Measurements from ENCODE around the gene TIMP2. TPM values are rescaled to one million over a fixed set of nuclear protein-coding genes. Genes with fewer than 3 reads are reported as not detected.

TIMP2 gene
- total and polyA plus RNA-seq, 2 of the 8 experiments (the other 6 are each of a cell fraction or from before 2014, with no cell fraction given): 18.2 to 43.3 TPM

- Histone ChIP-seq H2BK5ac (ENCODE audit: low read depth, low read length) (no peak overlapping the region), H2BK120ac (replicated peaks; ENCODE audit: low read depth, low read length) (no peak overlapping the region), H3K23ac (ENCODE audit: insufficient read length) (no peak overlapping the region), H4K91ac (replicated peaks; ENCODE audit: insufficient read length, low read length) (no peak overlapping the region), H3K4me1 (replicated peaks in 1 of 4; ENCODE audit: control insufficient read depth in 3 of 4, insufficient read depth in 4 of 4, low read length in 3 of 4) (no peaks in the 10 kb centered on the region; a peak in 1 of 7 replicates), H3K4me2 (ENCODE audit: insufficient read depth in 1 of 2, low read depth in 2 of 2, low read length in 2 of 2) (no peak overlapping the region), H3K79me2 (ENCODE audit: control insufficient read depth in 1 of 2, insufficient read depth in 2 of 2, low read length in 2 of 2) (no peaks in the 10 kb centered on the region), H3K27me3 (replicated peaks in 1 of 4; ENCODE audit: control insufficient read depth in 3 of 4, extremely low read depth in 1 of 4, insufficient read depth in 3 of 4, low read length in 3 of 4) (no peaks in the 10 kb centered on the region), H3K4ac (replicated peaks; ENCODE audit: insufficient read length, low read depth, low read length) (no peak overlapping the region), H3K27ac (ENCODE audit: low read depth, low read length) (no peak overlapping the region), H3K18ac (ENCODE audit: extremely low read depth, low read length) (no peak overlapping the region), H3K4me3 (ENCODE audit: extremely low read depth in 1 of 4, insufficient read depth in 2 of 4, low read depth in 3 of 4, low read length in 4 of 4) (no peak overlapping the region), H2AK5ac (ENCODE audit: low read depth, low read length) (no peak overlapping the region), H4K20me1 (replicated peaks in 1 of 2; ENCODE audit: control insufficient read depth in 1 of 2, insufficient read depth in 2 of 2, low read length in 2 of 2) (no peaks in the 10 kb centered on the region), H3K9ac (replicated peaks in 1 of 4; ENCODE audit: extremely low read depth in 1 of 4, low read depth in 3 of 4, low read length in 3 of 4) (no peak overlapping the region), H4K8ac (ENCODE audit: extremely low read depth, insufficient read depth, low read length) (no peak overlapping the region), H2AFZ (ENCODE audit: low read length) (no peak overlapping the region), H3K14ac (ENCODE audit: insufficient read length) (no peak overlapping the region), H4K5ac (ENCODE audit: insufficient read length, low read depth, low read length) (no peak overlapping the region), H3K23me2 (ENCODE audit: low read depth, low read length) (no peaks in the 10 kb centered on the region), H2BK15ac (ENCODE audit: low read length) (no peak overlapping the region), H3K9me3 (ENCODE audit: insufficient read depth in 2 of 2, low read depth in 1 of 2, low read length in 1 of 2) (no peaks in the 10 kb centered on the region), H3K36me3 (ENCODE audit: control insufficient read depth in 2 of 4, insufficient read depth in 4 of 4, low read length in 3 of 4) (peaks cover 0 to 6% (median 2%) of the 10 kb centered on the region in 4 experiments; a peak in 5 of 8 replicates), H3K79me1 (ENCODE audit: low read depth, low read length) (no peaks in the 10 kb centered on the region), H2BK12ac (ENCODE audit: low read depth, low read length) (no peak overlapping the region), H2BK20ac (ENCODE audit: low read length) (no peak overlapping the region), H3K56ac (replicated peaks; ENCODE audit: insufficient read length, low read depth, low read length) (no peak overlapping the region)
- ChIA-PET POLR2A (ENCODE audit: partially characterized antibody) (interaction anchor here (1.6 kb wide), 1 partner anchor 29 kb away, joined by 3 read pairs; no protein-coding TSS in a partner anchor), CTCF (ENCODE audit: partially characterized antibody) (interaction anchor here (0.7 to 4.9 kb wide), 5 partner anchors 9 to 244 kb away, joined by 3 to 31 read pairs (median 9); no protein-coding TSS in a partner anchor)
- DNase-seq (ENCODE audit: low read depth in 1 of 2, low spot score in 2 of 2) (no peak), FAIRE-seq (no peak)
- 95% methylated on average over 6 of the region's 9 CpGs; no CpG with 5 or more reads in 1 of the 2 experiments for WGBS, 2 experiments (ENCODE audit: extremely low coverage in 1 of 2, insufficient coverage in 1 of 2, insufficient read length in 1 of 2, insufficient replicate concordance in 2 of 2, low coverage in 1 of 2, low lambda C conversion rate in 2 of 2, missing lambda C conversion rate in 1 of 2)
- no peak for TF ChIP-seq TCF12 (IDR thresholded peaks at IDR 0.05; ENCODE audit: low read depth, low read length)
- TF ChIP-seq EP300 (IDR thresholded peaks at IDR 0.05; ENCODE audit: borderline replicate concordance in 1 of 2, low read depth in 2 of 2, low read length in 2 of 2): no peak
- TF ChIP-seq EGR1 (IDR thresholded peaks at IDR 0.05; ENCODE audit: borderline replicate concordance, low read depth, low read length): no peak
- TF ChIP-seq RFX5 (IDR thresholded peaks at IDR 0.05; ENCODE audit: borderline replicate concordance, low read depth, low read length): no peak
- TF ChIP-seq BCL11A (IDR thresholded peaks at IDR 0.05; ENCODE audit: low read depth in 2 of 2, low read length in 2 of 2): no peak
- no peak for TF ChIP-seq SAP30 (IDR thresholded peaks at IDR 0.05; ENCODE audit: insufficient read depth, insufficient replicate concordance, low read length)
- TF ChIP-seq, protein P1, sequence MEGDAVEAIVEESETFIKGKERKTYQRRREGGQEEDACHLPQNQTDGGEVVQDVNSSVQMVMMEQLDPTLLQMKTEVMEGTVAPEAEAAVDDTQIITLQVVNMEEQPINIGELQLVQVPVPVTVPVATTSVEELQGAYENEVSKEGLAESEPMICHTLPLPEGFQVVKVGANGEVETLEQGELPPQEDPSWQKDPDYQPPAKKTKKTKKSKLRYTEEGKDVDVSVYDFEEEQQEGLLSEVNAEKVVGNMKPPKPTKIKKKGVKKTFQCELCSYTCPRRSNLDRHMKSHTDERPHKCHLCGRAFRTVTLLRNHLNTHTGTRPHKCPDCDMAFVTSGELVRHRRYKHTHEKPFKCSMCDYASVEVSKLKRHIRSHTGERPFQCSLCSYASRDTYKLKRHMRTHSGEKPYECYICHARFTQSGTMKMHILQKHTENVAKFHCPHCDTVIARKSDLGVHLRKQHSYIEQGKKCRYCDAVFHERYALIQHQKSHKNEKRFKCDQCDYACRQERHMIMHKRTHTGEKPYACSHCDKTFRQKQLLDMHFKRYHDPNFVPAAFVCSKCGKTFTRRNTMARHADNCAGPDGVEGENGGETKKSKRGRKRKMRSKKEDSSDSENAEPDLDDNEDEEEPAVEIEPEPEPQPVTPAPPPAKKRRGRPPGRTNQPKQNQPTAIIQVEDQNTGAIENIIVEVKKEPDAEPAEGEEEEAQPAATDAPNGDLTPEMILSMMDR (IDR thresholded peaks at IDR 0.05; ENCODE audit: control extremely low read depth in 1 of 3, insufficient read depth in 1 of 3, low read depth in 1 of 3, low read length in 3 of 3): no peak
- no peak for TF ChIP-seq SIRT6 (IDR thresholded peaks at IDR 0.05; ENCODE audit: low read length)
- no peak for TF ChIP-seq YY1 (IDR thresholded peaks at IDR 0.05; ENCODE audit: low read depth, low read length)
- no peak for TF ChIP-seq JUND (IDR thresholded peaks at IDR 0.05; ENCODE audit: low read length)
- TF ChIP-seq TAF1 (IDR thresholded peaks at IDR 0.05; ENCODE audit: low read depth, low read length): no peak
- no peak for TF ChIP-seq PHF8 (conservative IDR thresholded peaks at IDR 0.05; ENCODE audit: low read depth, low read length)
Measured at GRCh38 chr17:78854508-78854907, 70.7 kb downstream of the TIMP2 start.

All from H1 (cell line).